ENCODE results near the gene PCK2. TPM values are rescaled to one million over a fixed set of nuclear protein-coding genes. Genes with fewer than 3 reads are reported as not detected.

The PCK2 gene
- total and polyA plus RNA-seq, 2 of the 13 experiments (the other 11 are each of a cell fraction or from before 2014, with no cell fraction given), result 129 to 272 TPM

DNA sequence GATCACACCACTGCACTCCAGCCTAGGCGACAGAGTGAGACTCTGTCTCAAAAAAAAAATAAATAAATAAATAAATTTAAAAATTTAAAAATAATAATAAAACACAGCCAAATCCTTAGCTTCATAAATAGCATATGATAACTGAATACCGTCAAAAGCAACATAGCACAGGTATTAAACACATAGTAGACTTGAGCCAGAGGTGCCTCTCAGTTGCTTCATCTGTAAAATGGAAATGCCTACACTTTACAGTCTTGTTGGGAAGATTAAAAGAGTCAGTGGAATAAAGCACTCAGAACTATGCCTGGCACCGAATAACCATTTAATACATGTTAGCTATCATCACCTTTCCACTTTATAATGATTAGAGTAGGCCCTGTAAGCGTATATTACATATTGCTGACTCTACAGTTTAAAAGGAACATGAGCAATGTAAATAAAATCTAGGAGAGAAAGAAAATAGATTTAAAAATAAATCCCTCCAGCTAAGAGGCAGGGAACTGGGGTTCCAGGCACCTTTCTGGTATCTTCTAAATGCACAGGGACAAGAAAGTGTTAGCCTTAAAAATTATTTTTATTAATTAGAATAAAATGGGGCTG, 12.7 kb downstream of the PCK2 start (continued):
- 0 out of 2 replicates have a peak, but pooled peaks have one; percentile 2 for TF ChIP-seq NCOR1 (IDR thresholded peaks at IDR 0.05; ENCODE audit: borderline replicate concordance, low read length)
- no peak for TF ChIP-seq ZNF329 (CRISPR knock-in tag; IDR thresholded peaks at IDR 0.05; ENCODE audit: low read depth)
- peak; percentile 84 for TF ChIP-seq ZNF629 (CRISPR knock-in tag; conservative IDR thresholded peaks at IDR 0.05)

DNA sequence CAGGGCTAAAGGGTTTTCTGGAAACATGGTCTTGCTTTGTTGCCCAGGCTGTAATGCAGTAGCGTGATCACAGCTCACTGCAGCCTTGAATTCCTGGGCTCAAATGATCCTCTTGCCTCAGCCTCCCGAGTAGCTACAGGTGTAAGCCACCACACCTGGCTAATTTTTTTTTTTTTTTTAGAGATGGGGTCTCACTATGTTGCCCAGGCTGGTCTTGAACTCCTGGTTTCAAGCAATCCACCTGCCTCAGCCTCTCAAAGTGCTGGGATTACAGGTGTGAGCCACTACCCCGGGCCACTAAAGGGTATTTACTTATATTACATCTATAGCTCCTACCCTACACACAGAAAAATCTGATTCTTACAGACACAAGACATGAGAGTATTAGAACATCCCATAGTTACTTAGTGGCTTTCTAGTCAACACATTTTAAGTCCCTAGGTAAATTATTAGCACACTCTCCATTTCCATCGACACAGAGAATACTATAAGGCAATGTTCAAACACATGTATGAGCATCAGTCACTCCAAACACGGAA, 14.3 kb downstream of the PCK2 start:
- 35% methylated on average over 5 of the region's 5 CpGs for WGBS (ENCODE audit: low lambda C conversion rate)
- Histone ChIP-seq H3K27ac (ENCODE audit: extremely low read length, insufficient read depth, low read length) (no peak overlapping the region), H3K9me3 (ENCODE audit: low read length) (no peaks in the 10 kb centered on the region; the same call in 1 of the 2 replicates), H2AFZ (ENCODE audit: low read length) (no peak overlapping the region), H3K4me3 (replicated peaks in 1 of 3; ENCODE audit: insufficient read depth in 1 of 3, low read depth in 2 of 3, low read length in 3 of 3) (no peak overlapping the region), H3K4me2 (ENCODE audit: low read depth, low read length) (peak overlapping the region; percentile 34; the same call in 1 of the 2 replicates), H3K9ac (ENCODE audit: insufficient read depth, low read depth, low read length) (no peak overlapping the region; the same call in 1 of the 2 replicates), H3K4me1 (ENCODE audit: insufficient read depth, low read length) (peaks cover 60% of the 10 kb centered on the region), H3K36me3 (replicated peaks in 1 of 2; ENCODE audit: control insufficient read depth in 1 of 2, insufficient read depth in 2 of 2, low read length in 2 of 2) (peaks cover 7 to 8% of the 10 kb centered on the region in 2 experiments), H3K27me3 (ENCODE audit: control insufficient read depth in 1 of 2, insufficient read depth in 2 of 2, low read length in 2 of 2) (no peaks in the 10 kb centered on the region), H3K79me2 (ENCODE audit: insufficient read depth, low read length) (peaks cover 2% of the 10 kb centered on the region), H4K20me1 (ENCODE audit: insufficient read depth, low read length) (no peaks in the 10 kb centered on the region)
- in situ Hi-C loops (cut with HindIII; ENCODE audit: extremely low pct_ligation_motif_present, low pct_unique_long_range_greater_than_20kb) (loop anchor here (25.0 kb wide), 1 partner anchor 1521 kb away; the partner anchor contains the start of genes ABHD4 and DAD1), intact Hi-C loops (cut with micrococcal nuclease; ENCODE audit: unreplicated experiment) (loop anchor here (1.0 kb wide), 4 partner anchors 13 to 53 kb away; partner anchors contain the start of gene IRF9)
- no peak for FAIRE-seq
- no peak for ATAC-seq
- BruUV-seq (replicated peaks), result no TSS peak
- POLR2A ChIA-PET, result interaction anchor here (0.8 to 11.8 kb wide), 19 partner anchors 13 to 1131 kb away, joined by 3 to 594 read pairs (median 6); partner anchors contain the start of genes CARMIL3, CHMP4A, CIDEB and EMC9
- no peak for DNase-seq (ENCODE audit: low spot score)
- CTCF ChIA-PET (ENCODE audit: low intra/inter-chr PET ratio, low total read pairs), result interaction anchor here (1.5 to 5.4 kb wide), 6 partner anchors 14 to 95 kb away, joined by 3 to 86 read pairs (median 20); partner anchors contain the start of genes IRF9 and PCK2
- no peak for TF ChIP-seq MYNN (CRISPR knock-in tag; IDR thresholded peaks at IDR 0.05; ENCODE audit: low read depth)
- peak; percentile 19; the same call in 1 of the 2 replicates for TF ChIP-seq SNAPC2 (CRISPR knock-in tag; IDR thresholded peaks at IDR 0.05)
- TF ChIP-seq ZNF234 (CRISPR knock-in tag; conservative IDR thresholded peaks at IDR 0.05), result no peak
- TF ChIP-seq IRX3 (CRISPR knock-in tag; IDR thresholded peaks at IDR 0.05; ENCODE audit: borderline replicate concordance, low read depth), result 0 out of 2 replicates have a peak, but pooled peaks have one; percentile 45
- TF ChIP-seq HMGA1 (CRISPR knock-in tag; conservative IDR thresholded peaks at IDR 0.05), result peak; percentile 99; the same call in 1 of the 2 replicates
- no peak for TF ChIP-seq ZNF580 (CRISPR knock-in tag; IDR thresholded peaks at IDR 0.05; ENCODE audit: borderline replicate concordance, low read depth)
- TF ChIP-seq ZC3H4 (CRISPR knock-in tag; IDR thresholded peaks at IDR 0.05; ENCODE audit: borderline replicate concordance), result peak; percentile 56; the same call in 1 of the 2 replicates
- TF ChIP-seq SP4 (CRISPR knock-in tag; IDR thresholded peaks at IDR 0.05), result no peak
- TF ChIP-seq FOXC1 (CRISPR knock-in tag; IDR thresholded peaks at IDR 0.05; ENCODE audit: borderline replicate concordance), result peak; percentile 22; the same call in 1 of the 2 replicates
- TF ChIP-seq ZNF350 (CRISPR knock-in tag; IDR thresholded peaks at IDR 0.05; ENCODE audit: borderline replicate concordance, low read depth), result peak; percentile 35; the same call in 1 of the 2 replicates
- TF ChIP-seq, protein P1, sequence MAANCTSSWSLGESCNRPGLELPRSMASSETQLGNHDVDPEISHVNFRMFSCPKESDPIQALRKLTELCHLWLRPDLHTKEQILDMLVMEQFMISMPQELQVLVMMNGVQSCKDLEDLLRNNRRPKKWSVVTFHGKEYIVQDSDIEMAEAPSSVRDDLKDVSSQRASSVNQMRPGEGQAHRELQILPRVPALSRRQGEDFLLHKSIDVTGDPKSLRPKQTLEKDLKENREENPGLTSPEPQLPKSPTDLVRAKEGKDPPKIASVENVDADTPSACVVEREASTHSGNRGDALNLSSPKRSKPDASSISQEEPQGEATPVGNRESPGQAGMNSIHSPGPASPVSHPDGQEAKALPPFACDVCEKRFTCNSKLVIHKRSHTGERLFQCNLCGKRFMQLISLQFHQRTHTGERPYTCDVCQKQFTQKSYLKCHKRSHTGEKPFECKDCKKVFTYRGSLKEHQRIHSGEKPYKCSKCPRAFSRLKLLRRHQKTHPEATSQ (CRISPR knock-in tag; IDR thresholded peaks at IDR 0.05; ENCODE audit: borderline replicate concordance), result peak; percentile 55; the same call in 1 of the 2 replicates
- peak; percentile 10; the same call in 1 of the 2 replicates for TF ChIP-seq UBTF (CRISPR knock-in tag; IDR thresholded peaks at IDR 0.05)
- 0 out of 2 replicates have a peak, but pooled peaks have one; percentile 10 for TF ChIP-seq ZNF343 (CRISPR knock-in tag; IDR thresholded peaks at IDR 0.05)
